ENCODE data around the gene WNT11. TPM values are rescaled to one million over a fixed set of nuclear protein-coding genes. Genes with fewer than 3 reads are reported as not detected.

Gene WNT11
- total and polyA plus RNA-seq, 2 of the 13 experiments (the other 11 are each of a cell fraction or from before 2014, with no cell fraction given) = 0.34 to 0.66 TPM

GRCh38 chr11:76235233-76236091, 29.2 kb upstream of the WNT11 start (continued):
- TF ChIP-seq ZNF646 (CRISPR knock-in tag; IDR thresholded peaks at IDR 0.05) = peak; percentile 30; the same call in 1 of the 2 replicates
- peak; percentile 75 for TF ChIP-seq KMT2B (CRISPR knock-in tag; IDR thresholded peaks at IDR 0.05)
- peak; percentile 37 for TF ChIP-seq GABPB1 (CRISPR knock-in tag; IDR thresholded peaks at IDR 0.05)
- no peak for TF ChIP-seq SP1 (IDR thresholded peaks at IDR 0.05)
- peak; percentile 65; the same call in 1 of the 2 replicates for TF ChIP-seq SP1 (CRISPR knock-in tag; IDR thresholded peaks at IDR 0.05)
- TF ChIP-seq CHD2 (IDR thresholded peaks at IDR 0.05; ENCODE audit: low read depth, low read length) = no peak
- peak; percentile 89 for TF ChIP-seq POGK (CRISPR knock-in tag; conservative IDR thresholded peaks at IDR 0.05)
- peak; percentile 60 for TF ChIP-seq XRCC5 (optimal IDR thresholded peaks at IDR 0.05; ENCODE audit: low read length)
- TF ChIP-seq TARDBP (CRISPR knock-in tag; IDR thresholded peaks at IDR 0.05) = no peak
- TF ChIP-seq SRSF1 (optimal IDR thresholded peaks at IDR 0.05; ENCODE audit: low read depth, low read length) = peak; percentile 39
- TF ChIP-seq ZFP1 (CRISPR knock-in tag; IDR thresholded peaks at IDR 0.05) = peak; percentile 14; the same call in 1 of the 2 replicates
- no peak for TF ChIP-seq NR3C1 (CRISPR knock-in tag; IDR thresholded peaks at IDR 0.05)
- no peak for TF ChIP-seq ZNF598 (CRISPR knock-in tag; IDR thresholded peaks at IDR 0.05; ENCODE audit: borderline replicate concordance)
- no peak for TF ChIP-seq ZSCAN29 (CRISPR knock-in tag; conservative IDR thresholded peaks at IDR 0.05)
- TF ChIP-seq ZNF264 (CRISPR knock-in tag; IDR thresholded peaks at IDR 0.05) = no peak
- TF ChIP-seq TFAP4 (IDR thresholded peaks at IDR 0.05; ENCODE audit: borderline replicate concordance, low read depth) = peak; percentile 32; the same call in 1 of the 2 replicates
- TF ChIP-seq ZGPAT (CRISPR knock-in tag; IDR thresholded peaks at IDR 0.05) = peak; percentile 70; the same call in 1 of the 2 replicates
- no peak for TF ChIP-seq ZNF501 (CRISPR knock-in tag; IDR thresholded peaks at IDR 0.05)
- TF ChIP-seq RBM22 (optimal IDR thresholded peaks at IDR 0.05; ENCODE audit: low read length) = peak; percentile 92
